Lung (tissue), 12 donors: ENCODE data around the gene HNMT. TPM values are rescaled to one million over a fixed set of nuclear protein-coding genes. Genes with fewer than 3 reads are reported as not detected.

ENCODE experiments used
- ATAC-seq: fragments of 200-7000 bp; cut with Tn5 transposase; one replicate; pipeline ENCODE4 v1.9.1; 2020; ENCODE audit warnings: moderate number of reproducible peaks; ENCODE audit not compliant: insufficient read depth, low FRiP score
- DNase-seq, 3 donors: peaks; one replicate each; pipeline ENCODE4 v3.0.0-alpha.2; 2013 to 2017
- H3K27ac ChIP-seq, 2 donors: one replicate each; pipeline ENCODE4 v1.5.1; 2013; ENCODE audit warnings: mild to moderate bottlenecking in 2 of 2, moderate library complexity in 2 of 2, control low read depth in 1 of 2, inconsistent platforms in 1 of 2, low read depth in 1 of 2, low read length in 1 of 2
- H3K27me3 ChIP-seq, 3 donors: one replicate each; pipeline ENCODE4 v1.5.1; 2013; ENCODE audit warnings: low read length in 2 of 3; ENCODE audit not compliant: control insufficient read depth in 3 of 3, insufficient read depth in 3 of 3
- H3K36me3 ChIP-seq, 4 donors: one replicate each; pipeline ENCODE4 v1.5.1; 2013; ENCODE audit warnings: low read length in 4 of 4, mild to moderate bottlenecking in 1 of 4, moderate library complexity in 1 of 4; ENCODE audit not compliant: control insufficient read depth in 4 of 4, insufficient read depth in 4 of 4
- H3K4me1 ChIP-seq, 5 donors: one replicate each; pipeline ENCODE4 v1.5.1; 2013; ENCODE audit warnings: low read length in 5 of 5, mild to moderate bottlenecking in 2 of 5, moderate library complexity in 1 of 5; ENCODE audit not compliant: control insufficient read depth in 5 of 5, insufficient read depth in 5 of 5
- H3K4me3 ChIP-seq: one replicate; pipeline ENCODE4 v1.5.1; 2013; ENCODE audit warnings: mild to moderate bottlenecking, control low read depth, moderate library complexity
- H3K9ac ChIP-seq, 2 donors: one replicate each; pipeline ENCODE4 v1.5.1; 2013; ENCODE audit warnings: low read length in 2 of 2, control low read depth in 1 of 2; ENCODE audit not compliant: insufficient read depth in 1 of 2
- H3K9me3 ChIP-seq, 4 donors: one replicate each; pipeline ENCODE4 v1.5.1; 2013; ENCODE audit warnings: low read length in 3 of 4, mild to moderate bottlenecking in 1 of 4, moderate library complexity in 1 of 4; ENCODE audit not compliant: control insufficient read depth in 4 of 4, insufficient read depth in 3 of 4
- WGBS, 2 donors: extraction: QIAGEN DNeasy Blood & Tissue Kit; methylation state at CpG; one replicate each; pipeline ENCODE4 v1.1.7; 2013; 5-methylcytosine and 5-hydroxymethylcytosine counted together
- polyA plus RNA-seq, 2 donors: library from polyadenylated mRNA; stranded (reverse); fragments of 200-250 nt; gene quantifications; one replicate each; pipeline ENCODE4 v1.2.1, GENCODE V29; 2013
- total RNA-seq, 2 donors: library from RNA; depleted of rRNA in 1 of 2; stranded (reverse); fragments of >200 nt in 1 of 2; gene quantifications; one replicate each; pipeline ENCODE4 v1.2.1, GENCODE V29; 2014 to 2021
- TF ChIP-seq, protein P1 (sequence below): IDR thresholded peaks from 2 replicates; pipeline ENCODE4 v1.5.1; 2012; ENCODE audit warnings: mild to moderate bottlenecking; ENCODE audit errors: control extremely low read depth, extremely low read depth
- donor health status: control.
- donor health status: control.
- donor health status: Bipolar disorder and iron deficiency.
- donor health status: healthy.
- donor health status: DM: yes; HTN: yes; CAD: no.

The HNMT gene
- total and polyA plus RNA-seq, 4 donors: 45.9 to 135 (median 77.0) TPM

DNA sequence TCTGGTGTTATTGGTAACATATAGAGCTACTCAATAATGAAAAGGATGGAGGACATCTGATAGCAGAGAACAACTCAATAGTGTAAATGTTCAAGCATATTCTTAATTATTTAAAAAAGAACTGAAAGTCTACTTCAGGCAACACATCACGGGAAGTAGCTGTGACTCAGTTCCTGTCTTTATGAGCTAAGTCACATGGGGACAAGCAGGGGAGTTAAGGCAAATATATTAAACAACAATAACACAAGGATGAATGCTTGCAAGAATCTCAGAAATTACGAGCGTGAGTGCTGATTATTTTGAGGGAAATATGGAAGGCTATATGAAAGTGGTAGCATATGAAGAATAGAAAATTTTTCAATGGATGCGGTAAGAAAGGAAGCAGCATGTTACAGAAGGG is 4.0 kb upstream of the HNMT start:
- 78% methylated on average over 4 of the region's 4 CpGs for WGBS, 2 donors
- H3K27ac ChIP-seq: no peak overlapping the region

DNA sequence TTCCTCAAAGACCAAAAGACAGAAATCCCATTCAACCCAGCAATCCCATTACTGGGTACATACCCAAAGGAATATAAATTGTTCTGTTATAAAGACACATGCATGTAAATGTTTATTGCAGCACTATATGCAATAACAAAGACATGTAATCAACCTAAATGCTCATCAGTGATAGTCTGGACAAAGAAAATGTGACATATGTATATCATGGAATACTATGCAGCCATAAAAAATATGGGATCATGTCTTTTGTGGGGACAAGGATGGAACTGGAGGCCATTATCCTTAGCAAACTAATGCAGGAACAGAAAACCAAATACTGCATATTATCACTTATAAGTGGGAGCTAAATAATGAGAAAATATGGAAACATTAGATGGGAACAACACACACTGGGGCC is 2.7 kb upstream of the HNMT start:
- Histone ChIP-seq H3K4me3 (no peak overlapping the region), H3K27me3 (no peaks in the 10 kb centered on the region), H3K9me3 (no peaks in the 10 kb centered on the region), H3K36me3 (no peaks in the 10 kb centered on the region), H3K27ac (no peak overlapping the region), H3K9ac (no peak overlapping the region), H3K4me1 (peaks cover 0 to 30% (median 5%) of the 10 kb centered on the region in 5 donors)
- no peak for DNase-seq
- TF ChIP-seq, protein P1, sequence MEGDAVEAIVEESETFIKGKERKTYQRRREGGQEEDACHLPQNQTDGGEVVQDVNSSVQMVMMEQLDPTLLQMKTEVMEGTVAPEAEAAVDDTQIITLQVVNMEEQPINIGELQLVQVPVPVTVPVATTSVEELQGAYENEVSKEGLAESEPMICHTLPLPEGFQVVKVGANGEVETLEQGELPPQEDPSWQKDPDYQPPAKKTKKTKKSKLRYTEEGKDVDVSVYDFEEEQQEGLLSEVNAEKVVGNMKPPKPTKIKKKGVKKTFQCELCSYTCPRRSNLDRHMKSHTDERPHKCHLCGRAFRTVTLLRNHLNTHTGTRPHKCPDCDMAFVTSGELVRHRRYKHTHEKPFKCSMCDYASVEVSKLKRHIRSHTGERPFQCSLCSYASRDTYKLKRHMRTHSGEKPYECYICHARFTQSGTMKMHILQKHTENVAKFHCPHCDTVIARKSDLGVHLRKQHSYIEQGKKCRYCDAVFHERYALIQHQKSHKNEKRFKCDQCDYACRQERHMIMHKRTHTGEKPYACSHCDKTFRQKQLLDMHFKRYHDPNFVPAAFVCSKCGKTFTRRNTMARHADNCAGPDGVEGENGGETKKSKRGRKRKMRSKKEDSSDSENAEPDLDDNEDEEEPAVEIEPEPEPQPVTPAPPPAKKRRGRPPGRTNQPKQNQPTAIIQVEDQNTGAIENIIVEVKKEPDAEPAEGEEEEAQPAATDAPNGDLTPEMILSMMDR: no peak
- no peak for ATAC-seq

More for the DNA sequence above, 4.0 kb upstream of the HNMT start:
- no peaks in the 10 kb centered on the region for H3K9me3 ChIP-seq
- no peak overlapping the region for H3K9ac ChIP-seq
- H3K36me3 ChIP-seq: no peaks in the 10 kb centered on the region
- peaks cover 0 to 18% (median 5%) of the 10 kb centered on the region in 5 donors for H3K4me1 ChIP-seq
- no peaks in the 10 kb centered on the region for H3K27me3 ChIP-seq
- TF ChIP-seq, protein P1: no peak
- H3K4me3 ChIP-seq: no peak overlapping the region
- ATAC-seq: no peak
- DNase-seq: no peak

GRCh38 chr2:137963535-137964065 is 673 bp upstream of the HNMT start:
- H3K36me3 ChIP-seq: peaks cover 0 to 2% (median 0%) of the 10 kb centered on the region in 4 donors
- TF ChIP-seq, protein P1: no peak

More at GRCh38 chr2:137963535-137964065, 673 bp upstream of the HNMT start:
- WGBS, 2 donors: 55 to 71% methylated on average over 9 of the region's 9 CpGs
- no peak overlapping the region for H3K4me3 ChIP-seq
- no peaks in the 10 kb centered on the region for H3K9me3 ChIP-seq
- H3K9ac ChIP-seq: peak overlapping the region in 1 of 2 donors; percentile 97
- peak overlapping the region; percentile 42 to 89 for H3K27ac ChIP-seq
- peaks cover 0 to 33% (median 9%) of the 10 kb centered on the region in 5 donors for H3K4me1 ChIP-seq
- H3K27me3 ChIP-seq: no peaks in the 10 kb centered on the region
- peak in 1 of 3 donors; percentile 30 for DNase-seq
- ATAC-seq: no peak
